IMR-90 (cell line): ENCODE results near the gene CCR5AS.

Experiments
- BHLHE40 ChIP-seq: fragments of 150-350 bp; IDR thresholded peaks from 2 replicates; pipeline ENCODE4 v1.6.1; 2016; ENCODE audit warnings: mild to moderate bottlenecking, low read depth, low read length
- CEBPB ChIP-seq: IDR thresholded peaks from 2 replicates; pipeline ENCODE4 v1.6.1; 2012; ENCODE audit warnings: low read depth, low read length, improper control_type of control experiment
- CHD1 ChIP-seq: IDR thresholded peaks from 2 replicates; pipeline ENCODE4 v1.6.1; 2012; ENCODE audit warnings: low read depth, low read length, improper control_type of control experiment
- CTCF ChIP-seq: conservative IDR thresholded peaks from 2 replicates; pipeline ENCODE4 v1.5.1; 2012; ENCODE audit warnings: mild to moderate bottlenecking, low read depth, low read length, improper control_type of control experiment
- ELK1 ChIP-seq: fragments of 150-350 bp; IDR thresholded peaks from 2 replicates; pipeline ENCODE4 v1.6.1; 2016; ENCODE audit warnings: low read depth, mild to moderate bottlenecking, low read length, moderate library complexity, borderline replicate concordance
- FOS ChIP-seq: fragments of 150-350 bp; IDR thresholded peaks from 2 replicates; pipeline ENCODE4 v1.6.1; 2016; ENCODE audit warnings: low read depth, low read length
- MAFK ChIP-seq: IDR thresholded peaks from 2 replicates; pipeline ENCODE4 v1.6.1; 2012; ENCODE audit warnings: low read depth, low read length, improper control_type of control experiment
- MXI1 ChIP-seq: IDR thresholded peaks from 2 replicates; pipeline ENCODE4 v1.6.1; 2012; ENCODE audit warnings: low read depth, mild to moderate bottlenecking, low read length, moderate library complexity, borderline replicate concordance
- POLR2A ChIP-seq: IDR thresholded peaks from 2 replicates; pipeline ENCODE4 v1.6.1; 2012; ENCODE audit warnings: mild to moderate bottlenecking, low read depth, low read length
- RAD21 ChIP-seq: IDR thresholded peaks from 2 replicates; pipeline ENCODE4 v1.6.1; 2012; ENCODE audit warnings: low read length, improper control_type of control experiment
- RCOR1 ChIP-seq: IDR thresholded peaks from 2 replicates; pipeline ENCODE4 v1.6.1; 2012; ENCODE audit warnings: mild to moderate bottlenecking, low read length, improper control_type of control experiment; ENCODE audit not compliant: insufficient replicate concordance
- RFX5 ChIP-seq: IDR thresholded peaks from 2 replicates; pipeline ENCODE4 v1.8.0; 2012; ENCODE audit warnings: low read depth, mild to moderate bottlenecking, low read length, moderate library complexity
- SMC3 ChIP-seq: fragments of 150-350 bp; IDR thresholded peaks from 2 replicates; pipeline ENCODE4 v1.6.1; 2016; ENCODE audit warnings: low read depth, mild to moderate bottlenecking, antibody characterized with exemption, low read length, moderate library complexity
- USF2 ChIP-seq: fragments of 150-350 bp; IDR thresholded peaks from 2 replicates; pipeline ENCODE4 v1.6.1; 2017; ENCODE audit warnings: mild to moderate bottlenecking, antibody characterized with exemption, low read length, low read depth

- TF ChIP-seq USF2 (no peak), CTCF (no peak), POLR2A (no peak), CEBPB (no peak), RFX5 (no peak), MXI1 (no peak), RAD21 (no peak), FOS (no peak), CHD1 (no peak), RCOR1 (no peak), BHLHE40 (no peak), SMC3 (no peak), MAFK (no peak), ELK1 (no peak)
These were observed 72.0 kb downstream of the CCR5AS start for GRCh38 chr3:46334741-46335478.
